GM12873 (cell line): ENCODE data around the gene F2RL3.

Experiments used
- TF ChIP-seq, protein P1 (sequence below): IDR thresholded peaks from 2 replicates; pipeline ENCODE4 v1.5.1; 2012; ENCODE audit warnings: low read depth, mild to moderate bottlenecking, moderate library complexity, low read length, control low read depth; ENCODE audit not compliant: insufficient read depth; ENCODE audit errors: missing control alignments

Gene F2RL3

DNA sequence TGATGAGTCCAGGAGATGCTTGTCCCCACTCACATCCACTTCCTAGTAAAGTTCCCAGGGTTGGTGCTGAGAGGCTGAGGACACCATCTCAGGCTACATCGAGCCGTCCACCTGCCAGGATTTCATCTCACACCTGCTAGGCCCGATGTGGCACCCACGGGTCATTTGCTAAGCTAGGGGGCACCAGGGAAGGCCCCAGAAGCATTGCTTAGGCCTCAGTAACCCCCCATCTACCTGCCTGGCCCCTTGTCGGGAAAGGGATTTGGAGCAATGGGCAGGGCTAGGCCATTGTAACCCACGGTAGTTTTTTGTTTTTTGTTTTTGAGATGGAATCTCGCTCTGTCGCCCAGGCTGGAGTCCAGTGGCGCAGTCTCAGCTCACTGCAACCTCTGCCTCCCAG lies 51.8 kb downstream of the F2RL3 start:
- TF ChIP-seq, protein P1, sequence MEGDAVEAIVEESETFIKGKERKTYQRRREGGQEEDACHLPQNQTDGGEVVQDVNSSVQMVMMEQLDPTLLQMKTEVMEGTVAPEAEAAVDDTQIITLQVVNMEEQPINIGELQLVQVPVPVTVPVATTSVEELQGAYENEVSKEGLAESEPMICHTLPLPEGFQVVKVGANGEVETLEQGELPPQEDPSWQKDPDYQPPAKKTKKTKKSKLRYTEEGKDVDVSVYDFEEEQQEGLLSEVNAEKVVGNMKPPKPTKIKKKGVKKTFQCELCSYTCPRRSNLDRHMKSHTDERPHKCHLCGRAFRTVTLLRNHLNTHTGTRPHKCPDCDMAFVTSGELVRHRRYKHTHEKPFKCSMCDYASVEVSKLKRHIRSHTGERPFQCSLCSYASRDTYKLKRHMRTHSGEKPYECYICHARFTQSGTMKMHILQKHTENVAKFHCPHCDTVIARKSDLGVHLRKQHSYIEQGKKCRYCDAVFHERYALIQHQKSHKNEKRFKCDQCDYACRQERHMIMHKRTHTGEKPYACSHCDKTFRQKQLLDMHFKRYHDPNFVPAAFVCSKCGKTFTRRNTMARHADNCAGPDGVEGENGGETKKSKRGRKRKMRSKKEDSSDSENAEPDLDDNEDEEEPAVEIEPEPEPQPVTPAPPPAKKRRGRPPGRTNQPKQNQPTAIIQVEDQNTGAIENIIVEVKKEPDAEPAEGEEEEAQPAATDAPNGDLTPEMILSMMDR: no peak
